ENCODE results near the gene PIP5K1B. TPM values are rescaled to one million over a fixed set of nuclear protein-coding genes. Genes with fewer than 3 reads are reported as not detected.

Gene PIP5K1B
- total RNA-seq, 2 experiments from 2014 or later = 1.9 TPM

GRCh38 chr9:69003051-69003450 is 298.0 kb downstream of the PIP5K1B start:
- no peak overlapping the region for H3K4me3 Mint-ChIP-seq
- H3K36me3 Mint-ChIP-seq = no peaks in the 10 kb centered on the region
- peaks cover 9% of the 10 kb centered on the region for H3K4me1 Mint-ChIP-seq
- no peaks in the 10 kb centered on the region for H3K27me3 Mint-ChIP-seq
- no peak for DNase-seq
- H3K27ac Mint-ChIP-seq = no peak overlapping the region
- H3K9me3 Mint-ChIP-seq = no peaks in the 10 kb centered on the region

DNA sequence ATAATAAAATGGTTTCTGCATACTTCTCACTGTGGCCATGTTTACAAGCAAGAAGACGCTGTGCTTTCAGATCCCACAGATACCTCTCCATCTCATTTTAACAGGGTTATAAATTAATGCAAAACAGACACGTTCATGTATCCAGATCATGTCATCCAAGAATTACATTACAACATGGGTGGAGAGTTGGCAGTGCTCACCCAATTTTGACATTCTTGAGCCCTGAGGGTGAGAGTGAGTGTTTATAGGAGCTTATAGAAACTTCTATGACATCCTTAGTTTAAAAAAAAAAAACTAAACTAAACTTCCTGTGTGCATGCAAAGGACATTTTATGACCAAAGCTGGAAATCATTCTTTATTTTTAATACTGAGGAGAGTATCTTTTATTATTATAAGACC is 299.8 kb downstream of the PIP5K1B start:
- no peaks in the 10 kb centered on the region for H3K36me3 Mint-ChIP-seq
- no peak for DNase-seq
- H3K4me3 Mint-ChIP-seq = no peak overlapping the region

DNA sequence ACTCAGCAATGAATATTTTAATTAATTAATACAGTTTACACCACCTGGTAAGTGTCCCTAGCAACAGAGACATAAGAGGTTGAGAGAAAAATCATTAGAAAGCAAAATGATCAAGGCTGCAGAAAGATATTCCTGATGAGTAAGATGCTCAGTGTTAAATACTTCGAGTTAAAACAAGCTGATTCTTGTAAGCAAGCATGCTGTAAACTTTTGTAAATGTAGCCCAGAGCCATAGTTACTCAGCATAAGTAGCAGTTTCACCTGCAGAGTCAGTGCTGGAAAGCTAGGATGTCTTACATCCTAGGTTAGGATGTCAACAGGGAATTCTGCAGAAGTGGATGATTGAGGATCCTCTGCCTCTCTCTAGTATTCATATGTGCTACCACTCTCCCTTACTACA is 304.7 kb downstream of the PIP5K1B start:
- Mint-ChIP-seq H3K4me1 (peaks cover 7% of the 10 kb centered on the region), H3K27me3 (peaks cover 30% of the 10 kb centered on the region), H3K27ac (no peak overlapping the region), H3K9me3 (no peaks in the 10 kb centered on the region), H3K4me3 (no peak overlapping the region), H3K36me3 (no peaks in the 10 kb centered on the region)
- no peak for DNase-seq

More for the DNA sequence above, 299.8 kb downstream of the PIP5K1B start:
- Mint-ChIP-seq H3K4me1 (no peaks in the 10 kb centered on the region), H3K9me3 (no peaks in the 10 kb centered on the region), H3K27ac (no peak overlapping the region), H3K27me3 (no peaks in the 10 kb centered on the region)

- no peak overlapping the region for H3K27ac Mint-ChIP-seq
- no peak overlapping the region for H3K4me3 Mint-ChIP-seq
- H3K27me3 Mint-ChIP-seq = peaks cover 30% of the 10 kb centered on the region
- no peak for DNase-seq
- H3K4me1 Mint-ChIP-seq = peaks cover 7% of the 10 kb centered on the region
- no peaks in the 10 kb centered on the region for H3K36me3 Mint-ChIP-seq
- H3K9me3 Mint-ChIP-seq = no peaks in the 10 kb centered on the region
These were observed 307.8 kb downstream of the PIP5K1B start for GRCh38 chr9:69012696-69013381.

DNA sequence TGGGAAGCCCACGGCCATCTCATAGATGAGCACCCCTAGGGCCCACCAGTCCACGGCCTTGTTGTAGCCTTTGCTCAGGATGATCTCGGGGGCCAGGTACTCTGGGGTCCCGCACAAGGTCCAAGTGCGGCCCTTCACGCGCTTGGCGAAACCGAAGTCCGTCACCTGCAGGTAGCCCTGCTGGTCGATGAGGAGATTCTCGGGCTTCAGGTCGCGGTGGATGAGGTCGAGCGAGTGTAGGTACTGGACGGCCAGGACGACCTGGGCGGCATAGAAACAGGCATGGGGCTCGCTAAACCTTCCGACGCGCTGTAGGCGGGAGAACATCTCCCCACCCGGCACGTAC is 308.3 kb downstream of the PIP5K1B start:
- Mint-ChIP-seq H3K4me1 (peaks cover 7% of the 10 kb centered on the region), H3K4me3 (no peak overlapping the region), H3K9me3 (no peaks in the 10 kb centered on the region), H3K36me3 (no peaks in the 10 kb centered on the region), H3K27me3 (peaks cover 30% of the 10 kb centered on the region), H3K27ac (no peak overlapping the region)
- no peak for DNase-seq

- H3K4me3 Mint-ChIP-seq = no peak within 1 kb of the TSS
- H3K27me3 Mint-ChIP-seq = peaks cover 30% of the 10 kb centered on the region
- DNase-seq = no peak
- no peaks in the 10 kb centered on the region for H3K36me3 Mint-ChIP-seq
- H3K4me1 Mint-ChIP-seq = peaks cover 9% of the 10 kb centered on the region
- H3K27ac Mint-ChIP-seq = no peak within 1 kb of the TSS
- H3K9me3 Mint-ChIP-seq = no peaks in the 10 kb centered on the region
These were observed 309.0 kb downstream of the PIP5K1B start, which contains the start of gene PRKACG for GRCh38 chr9:69014013-69014412. Gene PRKACG (minus strand): TSS chr9:69014113. CDS start chr9:69014092, 21 bp downstream.

DNA sequence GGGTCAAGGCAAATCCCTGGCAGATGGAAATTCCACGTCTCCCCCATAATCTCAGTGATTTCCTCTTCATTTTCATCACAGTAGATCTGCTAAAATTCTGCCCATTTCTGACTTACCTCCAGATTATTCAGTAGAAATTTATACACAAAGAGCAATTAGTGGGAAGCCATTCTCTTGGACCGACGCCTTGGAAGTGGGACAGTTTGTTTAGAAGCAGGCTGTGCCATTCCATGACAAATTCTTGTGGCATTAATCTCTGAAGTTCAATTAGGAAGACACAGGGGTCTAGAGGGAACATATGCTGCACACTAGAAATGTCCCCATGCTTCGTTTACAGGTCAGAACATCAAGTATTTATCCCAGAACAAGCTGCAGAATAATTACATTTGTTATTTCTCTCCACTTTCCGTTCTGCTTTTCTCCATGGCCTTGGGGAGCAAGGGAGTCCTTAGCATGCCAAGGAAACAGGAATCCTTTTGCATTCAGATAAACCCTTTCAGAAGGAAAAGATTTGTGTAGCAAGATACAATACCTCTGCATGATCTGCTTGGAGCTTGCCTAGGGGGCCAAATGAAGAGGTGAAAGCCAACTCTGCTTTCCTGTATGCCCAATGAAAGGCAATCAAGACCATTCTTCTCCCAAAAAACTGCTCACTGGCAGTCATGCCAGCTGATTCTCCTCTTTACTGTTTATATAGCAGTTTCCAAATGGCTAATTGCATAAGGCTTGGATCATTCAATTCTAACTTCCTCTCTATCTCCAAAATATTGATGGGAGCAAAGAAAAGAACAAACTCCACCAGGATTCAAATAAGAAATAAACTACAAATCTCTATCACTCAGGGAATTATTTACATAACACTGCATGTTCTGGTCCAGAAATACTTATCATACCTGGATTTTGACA is 311.4 kb downstream of the PIP5K1B start:
- DNase-seq = no peak
- H3K4me1 Mint-ChIP-seq = peaks cover 21% of the 10 kb centered on the region
- peaks cover 26% of the 10 kb centered on the region for H3K27me3 Mint-ChIP-seq
- H3K4me3 Mint-ChIP-seq = no peak overlapping the region
- H3K36me3 Mint-ChIP-seq = no peaks in the 10 kb centered on the region
- no peaks in the 10 kb centered on the region for H3K9me3 Mint-ChIP-seq
- H3K27ac Mint-ChIP-seq = no peak overlapping the region

DNA sequence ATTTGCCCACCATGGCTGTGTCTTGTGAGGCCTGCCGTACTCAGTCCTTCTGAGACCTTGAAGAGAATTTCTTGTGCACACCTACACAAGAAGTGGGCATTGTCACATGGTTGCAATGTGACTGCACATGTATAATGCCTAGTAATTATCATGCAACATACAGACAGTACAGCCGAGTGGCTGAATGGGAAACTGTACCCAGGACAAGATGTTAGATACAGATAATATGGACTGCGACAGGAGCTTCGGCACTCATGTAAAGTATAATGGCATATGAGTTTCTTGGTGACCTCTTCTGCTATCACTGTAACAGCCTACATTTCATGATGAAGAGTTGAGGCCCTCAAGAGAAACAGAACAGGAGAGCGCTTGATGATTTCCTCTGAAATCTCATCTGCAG is 313.7 kb downstream of the PIP5K1B start:
- Mint-ChIP-seq H3K4me3 (no peak overlapping the region), H3K27ac (no peak overlapping the region), H3K9me3 (no peaks in the 10 kb centered on the region), H3K27me3 (peaks cover 5% of the 10 kb centered on the region), H3K36me3 (no peaks in the 10 kb centered on the region), H3K4me1 (peaks cover 16% of the 10 kb centered on the region)
- no peak for DNase-seq

DNA sequence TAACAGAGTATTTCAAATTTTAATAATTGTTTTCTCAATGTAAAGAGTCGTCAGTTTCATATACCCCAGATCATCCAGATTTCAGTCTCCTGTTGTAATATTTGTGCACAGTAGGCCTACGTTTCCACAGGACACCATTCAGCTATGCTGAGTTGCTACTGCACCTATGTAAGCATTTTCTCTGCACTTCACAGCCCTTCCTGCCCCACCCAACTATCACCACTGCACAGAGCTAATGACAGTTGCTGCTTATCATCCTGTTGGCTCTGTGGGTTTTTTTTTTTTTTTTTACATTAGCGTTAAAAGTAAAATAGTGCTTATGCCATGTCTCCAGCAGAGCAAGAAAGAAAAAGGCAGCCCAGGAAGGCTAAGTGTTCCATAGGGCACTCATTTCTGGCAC is 314.8 kb downstream of the PIP5K1B start:
- H3K4me1 Mint-ChIP-seq = peaks cover 16% of the 10 kb centered on the region
- H3K27ac Mint-ChIP-seq = no peak overlapping the region
- H3K36me3 Mint-ChIP-seq = no peaks in the 10 kb centered on the region
- H3K9me3 Mint-ChIP-seq = no peaks in the 10 kb centered on the region
- no peak overlapping the region for H3K4me3 Mint-ChIP-seq
- H3K27me3 Mint-ChIP-seq = no peaks in the 10 kb centered on the region
- DNase-seq = no peak

DNA sequence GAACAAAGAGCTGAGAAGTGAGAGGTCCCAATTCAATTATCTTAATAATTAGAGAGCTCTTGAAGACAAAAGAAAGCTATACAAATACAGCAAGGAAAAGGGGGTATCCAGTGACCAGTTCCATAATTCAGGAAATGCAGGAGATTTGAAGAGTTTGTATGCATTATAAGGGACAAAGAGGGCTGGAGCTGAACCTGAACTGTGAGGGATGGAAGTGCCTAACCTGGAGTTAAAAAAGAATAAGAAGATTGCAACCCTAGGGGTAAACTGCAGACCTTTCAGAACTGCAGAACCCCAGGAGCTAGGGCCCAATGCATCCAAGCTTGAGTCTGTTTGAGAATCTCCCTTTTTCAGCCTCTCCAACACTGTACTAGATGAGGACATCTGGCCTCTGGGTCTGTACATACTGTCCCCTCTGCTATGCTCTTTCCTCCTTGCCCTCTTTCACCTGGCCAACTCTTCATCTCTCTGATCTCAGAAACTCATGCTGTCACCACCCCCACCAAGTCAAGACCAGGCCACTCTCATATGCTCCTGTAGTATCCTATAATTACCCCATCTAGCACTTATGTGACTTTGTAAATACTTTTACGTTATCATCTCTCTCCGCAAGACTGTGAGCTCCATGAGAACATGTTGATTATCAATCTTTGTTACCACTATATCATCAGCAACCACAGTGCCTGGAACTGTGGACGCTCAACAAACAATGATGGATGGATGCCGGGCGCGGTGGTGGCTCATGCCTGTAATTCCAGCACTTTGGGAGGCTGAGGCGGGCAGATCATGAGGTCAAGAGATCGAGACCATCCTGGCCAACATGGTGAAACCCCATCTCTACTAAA is 315.5 kb downstream of the PIP5K1B start:
- no peak overlapping the region for H3K4me3 Mint-ChIP-seq
- H3K9me3 Mint-ChIP-seq = no peaks in the 10 kb centered on the region
- no peak for DNase-seq
- H3K27me3 Mint-ChIP-seq = no peaks in the 10 kb centered on the region
- no peaks in the 10 kb centered on the region for H3K36me3 Mint-ChIP-seq
- no peak overlapping the region for H3K27ac Mint-ChIP-seq
- H3K4me1 Mint-ChIP-seq = peaks cover 16% of the 10 kb centered on the region

GRCh38 chr9:69023650-69024049 is 318.6 kb downstream of the PIP5K1B start:
- no peak for DNase-seq
- Mint-ChIP-seq H3K4me3 (no peak overlapping the region), H3K9me3 (no peaks in the 10 kb centered on the region), H3K4me1 (peaks cover 28% of the 10 kb centered on the region), H3K27me3 (no peaks in the 10 kb centered on the region), H3K36me3 (no peaks in the 10 kb centered on the region), H3K27ac (no peak overlapping the region)

- peaks cover 34% of the 10 kb centered on the region for H3K4me1 Mint-ChIP-seq
- DNase-seq = peak; percentile 17
- no peak overlapping the region for H3K27ac Mint-ChIP-seq
- no peak overlapping the region for H3K4me3 Mint-ChIP-seq
- no peaks in the 10 kb centered on the region for H3K27me3 Mint-ChIP-seq
- H3K36me3 Mint-ChIP-seq = peaks cover 7% of the 10 kb centered on the region
- peaks cover 5% of the 10 kb centered on the region for H3K9me3 Mint-ChIP-seq
These were observed 322.5 kb downstream of the PIP5K1B start for GRCh38 chr9:69027355-69028097.

- no peaks in the 10 kb centered on the region for H3K27me3 Mint-ChIP-seq
- peaks cover 5% of the 10 kb centered on the region for H3K9me3 Mint-ChIP-seq
- H3K36me3 Mint-ChIP-seq = peaks cover 7% of the 10 kb centered on the region
- peaks cover 32% of the 10 kb centered on the region for H3K4me1 Mint-ChIP-seq
- H3K27ac Mint-ChIP-seq = peak overlapping the region; percentile 43
- DNase-seq = peak; percentile 48
- no peak overlapping the region for H3K4me3 Mint-ChIP-seq
These were observed 323.7 kb downstream of the PIP5K1B start for GRCh38 chr9:69028754-69029153.

- H3K4me1 Mint-ChIP-seq = peaks cover 32% of the 10 kb centered on the region
- no peak for DNase-seq
- H3K36me3 Mint-ChIP-seq = peaks cover 7% of the 10 kb centered on the region
- peaks cover 5% of the 10 kb centered on the region for H3K9me3 Mint-ChIP-seq
- H3K27ac Mint-ChIP-seq = no peak overlapping the region
- no peaks in the 10 kb centered on the region for H3K27me3 Mint-ChIP-seq
- no peak overlapping the region for H3K4me3 Mint-ChIP-seq
These were observed 324.5 kb downstream of the PIP5K1B start for GRCh38 chr9:69029535-69029934.

Measured in activated naive CD8-positive, alpha-beta T cell treated with anti-CD3 and anti-CD28 coated beads for 36 hours (primary cell).